Mesenchymal stem cell (in vitro differentiated cells and primary cell): Measurements from ENCODE around the gene TOR2A.
A peak's percentile ranks its signal among the peaks of the same experiment; 100 is the strongest.

Experiments
- DNase-seq: peaks from one replicate; pipeline ENCODE4 v3.0.0-alpha.2; 2013
- H2AFZ ChIP-seq: one replicate; pipeline ENCODE4 v1.6.1; 2013; ENCODE audit warnings: low read depth, mild to moderate bottlenecking, control low read depth, inconsistent platforms, low read length, moderate library complexity
- H2AK5ac ChIP-seq: 2 replicates; pipeline ENCODE4 v1.6.1; 2013; ENCODE audit warnings: low read length, moderate library complexity, mild to moderate bottlenecking, inconsistent platforms; ENCODE audit not compliant: severe bottlenecking
- H2BK120ac ChIP-seq: one replicate; pipeline ENCODE4 v1.6.1; 2013; ENCODE audit warnings: low read depth, mild to moderate bottlenecking, inconsistent platforms, low read length, moderate library complexity
- H2BK12ac ChIP-seq, 2 experiments: one replicate each; pipeline ENCODE4 v1.6.1; 2013; ENCODE audit warnings: inconsistent platforms in 2 of 2, low read length in 2 of 2, mild to moderate bottlenecking in 2 of 2, moderate library complexity in 2 of 2, control low read depth in 1 of 2
- H2BK15ac ChIP-seq: one replicate; pipeline ENCODE4 v1.6.1; 2013; ENCODE audit warnings: mild to moderate bottlenecking, low read depth, inconsistent platforms; ENCODE audit not compliant: poor library complexity, severe bottlenecking
- H2BK5ac ChIP-seq: 2 replicates; pipeline ENCODE4 v1.6.1; 2013; ENCODE audit warnings: low read depth, mild to moderate bottlenecking, low read length, control low read depth, inconsistent platforms; ENCODE audit not compliant: poor library complexity, severe bottlenecking
- H3K14ac ChIP-seq, 2 experiments: one replicate each; pipeline ENCODE4 v1.6.1; 2013; ENCODE audit warnings: inconsistent platforms in 2 of 2, low read length in 2 of 2, control low read depth in 1 of 2, mild to moderate bottlenecking in 1 of 2, moderate library complexity in 1 of 2
- H3K18ac ChIP-seq, 2 experiments: one replicate each; pipeline ENCODE4 v1.6.1; 2013; ENCODE audit warnings: inconsistent platforms in 2 of 2, low read length in 2 of 2, control low read depth in 1 of 2, low read depth in 1 of 2, mild to moderate bottlenecking in 1 of 2
- H3K23ac ChIP-seq, 2 experiments: one replicate each; pipeline ENCODE4 v1.6.1; 2013; ENCODE audit warnings: inconsistent platforms in 2 of 2, low read length in 2 of 2, mild to moderate bottlenecking in 2 of 2, moderate library complexity in 2 of 2, control low read depth in 1 of 2
- H3K27ac ChIP-seq: 2 replicates; pipeline ENCODE4 v1.5.1; 2013; ENCODE audit warnings: mild to moderate bottlenecking, moderate library complexity, low read length, control low read depth, inconsistent platforms; ENCODE audit not compliant: poor library complexity, severe bottlenecking
- H3K27me3 ChIP-seq, 2 experiments: 2 replicates each; pipeline versions ENCODE4 v1.6.1 to v1.7.0; 2013; ENCODE audit warnings: low read length in 2 of 2, mild to moderate bottlenecking in 2 of 2, moderate library complexity in 2 of 2, control low read depth in 1 of 2, inconsistent platforms in 1 of 2; ENCODE audit not compliant: control insufficient read depth in 1 of 2, insufficient read depth in 1 of 2
- H3K36me3 ChIP-seq, 2 experiments: 2 replicates each; pipeline versions ENCODE4 v1.6.1 to v1.7.0; 2013; ENCODE audit warnings: low read length in 2 of 2, control low read depth in 1 of 2, inconsistent platforms in 1 of 2, low read depth in 1 of 2, mild to moderate bottlenecking in 1 of 2; ENCODE audit not compliant: insufficient read depth in 2 of 2, control insufficient read depth in 1 of 2
- H3K4ac ChIP-seq, 2 experiments: one replicate each; pipeline ENCODE4 v1.6.1; 2013; ENCODE audit warnings: inconsistent platforms in 2 of 2, low read length in 2 of 2, mild to moderate bottlenecking in 2 of 2, moderate library complexity in 2 of 2, control low read depth in 1 of 2, low read depth in 1 of 2
- H3K4me1 ChIP-seq: 2 replicates; pipeline ENCODE4 v1.6.1; 2013; ENCODE audit warnings: low read depth, low read length, control low read depth; ENCODE audit not compliant: control insufficient read depth, insufficient read depth
- H3K4me2 ChIP-seq: 2 replicates; pipeline ENCODE4 v1.6.1; 2013; ENCODE audit warnings: low read length, mild to moderate bottlenecking, inconsistent platforms; ENCODE audit not compliant: poor library complexity, severe bottlenecking
- H3K4me3 ChIP-seq, 2 experiments: 2 replicates each; pipeline versions ENCODE4 v1.5.1 to v1.7.0; 2013; ENCODE audit warnings: low read length in 2 of 2, mild to moderate bottlenecking in 2 of 2, control low read depth in 1 of 2, low read depth in 1 of 2; ENCODE audit not compliant: insufficient read depth in 1 of 2
- H3K79me1 ChIP-seq: replicated peaks from 2 replicates; pipeline ENCODE4 v1.6.1; 2013; ENCODE audit warnings: mild to moderate bottlenecking, control low read depth, low read length, inconsistent platforms; ENCODE audit not compliant: poor library complexity, severe bottlenecking
- H3K9ac ChIP-seq: 2 replicates; pipeline ENCODE4 v1.7.0; 2013; ENCODE audit warnings: mild to moderate bottlenecking, low read length, moderate library complexity
- H3K9me3 ChIP-seq: 2 replicates; pipeline ENCODE4 v1.7.0; 2013; ENCODE audit warnings: mild to moderate bottlenecking, low read length; ENCODE audit not compliant: control insufficient read depth
- H4K8ac ChIP-seq: one replicate; pipeline ENCODE4 v1.6.1; 2013; ENCODE audit warnings: inconsistent platforms, mild to moderate bottlenecking, low read length, moderate library complexity
- H4K91ac ChIP-seq: one replicate; pipeline ENCODE4 v1.6.1; 2013; ENCODE audit warnings: mild to moderate bottlenecking, low read length, inconsistent platforms
- WGBS: methylation state at CpG from one replicate; pipeline ENCODE4 v1.1.7; 2013; ENCODE audit warnings: mixed read lengths; 5-methylcytosine and 5-hydroxymethylcytosine counted together

The TOR2A gene

GRCh38 chr9:127762111-127762676, 27.1 kb upstream of the TOR2A start:
- Histone ChIP-seq H3K27me3 (peaks cover 34 to 63% of the 10 kb centered on the region in 2 experiments), H3K9ac (no peak overlapping the region), H3K4me1 (peaks cover 2% of the 10 kb centered on the region), H2BK12ac (no peak overlapping the region), H3K27ac (no peak overlapping the region), H2BK120ac (no peak overlapping the region), H3K4me2 (no peak overlapping the region), H4K91ac (no peak overlapping the region), H2BK15ac (no peak overlapping the region), H4K8ac (no peak overlapping the region), H3K79me1 (no peaks in the 10 kb centered on the region), H3K36me3 (no peaks in the 10 kb centered on the region), H2AK5ac (no peak overlapping the region), H2AFZ (no peak overlapping the region), H3K23ac (no peak overlapping the region), H2BK5ac (no peak overlapping the region), H3K14ac (no peak overlapping the region), H3K4me3 (no peak overlapping the region), H3K9me3 (no peaks in the 10 kb centered on the region), H3K18ac (no peak overlapping the region), H3K4ac (no peak overlapping the region)
- WGBS: 56% methylated on average over 16 of the region's 16 CpGs
- DNase-seq: no peak

DNA sequence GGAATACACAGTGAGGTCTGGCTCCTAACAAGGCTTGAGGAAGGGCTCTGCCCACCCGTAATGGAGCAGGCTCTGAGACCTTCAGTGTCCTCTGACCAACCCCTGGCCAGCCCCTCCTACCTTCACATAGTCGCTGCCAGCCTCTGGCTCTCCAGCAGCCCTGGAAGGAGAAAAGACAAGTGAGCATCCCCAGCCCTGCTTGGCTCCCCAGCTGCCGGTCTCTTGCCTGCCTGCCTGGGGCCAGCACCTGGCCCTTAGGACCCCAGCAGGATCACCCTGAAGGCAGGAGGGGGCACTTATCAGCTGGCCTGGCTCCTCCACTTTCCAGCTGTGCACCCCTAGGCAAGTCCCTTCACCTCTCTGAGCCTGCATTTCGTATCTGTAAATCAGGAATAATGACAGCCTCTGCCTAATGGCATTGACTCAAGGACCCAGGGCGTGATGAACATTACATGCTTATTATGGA, 26.4 kb upstream of the TOR2A start:
- H3K4me1 ChIP-seq: peaks cover 2% of the 10 kb centered on the region
- WGBS: 57% methylated on average over 5 of the region's 5 CpGs
- no peak overlapping the region for H3K18ac ChIP-seq
- H3K4ac ChIP-seq: no peak overlapping the region
- no peaks in the 10 kb centered on the region for H3K36me3 ChIP-seq
- H3K27ac ChIP-seq: no peak overlapping the region
- H2BK5ac ChIP-seq: no peak overlapping the region
- no peak overlapping the region for H2BK120ac ChIP-seq
- H3K4me3 ChIP-seq: no peak overlapping the region
- H2BK15ac ChIP-seq: no peak overlapping the region
- H3K23ac ChIP-seq: no peak overlapping the region
- H3K4me2 ChIP-seq: no peak overlapping the region
- H3K9me3 ChIP-seq: no peaks in the 10 kb centered on the region
- no peak overlapping the region for H2AK5ac ChIP-seq
- no peak overlapping the region for H4K91ac ChIP-seq
- H3K14ac ChIP-seq: peak overlapping the region in 1 of 2 experiments; percentile 12
- no peak overlapping the region for H3K9ac ChIP-seq
- no peak overlapping the region for H2AFZ ChIP-seq
- no peak overlapping the region for H4K8ac ChIP-seq
- no peaks in the 10 kb centered on the region for H3K79me1 ChIP-seq
- no peak overlapping the region for H2BK12ac ChIP-seq
- DNase-seq: no peak
- H3K27me3 ChIP-seq: peaks cover 33 to 59% of the 10 kb centered on the region in 2 experiments

DNA sequence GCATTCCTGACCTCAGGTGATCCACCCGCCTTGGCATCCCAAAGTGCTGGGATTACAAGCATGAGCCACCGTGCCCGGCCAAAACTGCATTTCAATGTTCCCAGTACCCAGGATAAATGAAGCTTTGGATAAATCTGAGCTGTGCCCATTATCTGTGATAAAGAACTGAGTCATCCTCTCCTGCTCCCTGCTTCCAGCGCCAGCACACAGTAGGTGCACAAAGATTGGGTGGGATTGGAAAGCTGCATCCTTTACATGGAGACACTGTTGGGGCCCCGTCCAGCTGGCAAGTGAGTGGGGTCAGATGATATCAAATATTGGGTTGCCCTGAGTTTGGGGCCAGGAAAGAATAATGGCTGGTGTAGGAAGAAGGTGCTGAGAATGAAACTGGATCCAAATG, 26.0 kb upstream of the TOR2A start:
- no peak overlapping the region for H3K9ac ChIP-seq
- H2BK5ac ChIP-seq: no peak overlapping the region
- no peaks in the 10 kb centered on the region for H3K79me1 ChIP-seq
- no peak overlapping the region for H4K91ac ChIP-seq
- no peaks in the 10 kb centered on the region for H3K36me3 ChIP-seq
- no peaks in the 10 kb centered on the region for H3K9me3 ChIP-seq
- no peak overlapping the region for H3K23ac ChIP-seq
- WGBS: 90% methylated on average over 5 of the region's 5 CpGs
- H3K4ac ChIP-seq: no peak overlapping the region
- no peak overlapping the region for H3K27ac ChIP-seq
- peaks cover 38 to 61% of the 10 kb centered on the region in 2 experiments for H3K27me3 ChIP-seq
- H2BK12ac ChIP-seq: no peak overlapping the region
- DNase-seq: no peak
- H3K4me3 ChIP-seq: no peak overlapping the region
- H4K8ac ChIP-seq: no peak overlapping the region
- no peak overlapping the region for H3K14ac ChIP-seq
- H3K18ac ChIP-seq: no peak overlapping the region
- peaks cover 2% of the 10 kb centered on the region for H3K4me1 ChIP-seq
- H2AFZ ChIP-seq: no peak overlapping the region
- no peak overlapping the region for H2AK5ac ChIP-seq
- no peak overlapping the region for H2BK120ac ChIP-seq
- H3K4me2 ChIP-seq: no peak overlapping the region
- no peak overlapping the region for H2BK15ac ChIP-seq

- Histone ChIP-seq H3K23ac (no peak overlapping the region), H3K9me3 (no peaks in the 10 kb centered on the region), H3K9ac (no peak overlapping the region), H3K27me3 (peaks cover 52 to 60% of the 10 kb centered on the region in 2 experiments), H3K4me2 (no peak overlapping the region), H2BK12ac (no peak overlapping the region), H4K8ac (no peak overlapping the region), H3K36me3 (no peaks in the 10 kb centered on the region), H4K91ac (no peak overlapping the region), H3K79me1 (no peaks in the 10 kb centered on the region), H3K4me1 (peaks cover 8% of the 10 kb centered on the region), H3K4ac (no peak overlapping the region), H2AFZ (no peak overlapping the region), H2AK5ac (no peak overlapping the region), H2BK15ac (peak overlapping the region; percentile 49), H2BK120ac (no peak overlapping the region), H3K27ac (no peak overlapping the region), H3K18ac (no peak overlapping the region), H3K4me3 (no peak overlapping the region), H2BK5ac (no peak overlapping the region), H3K14ac (no peak overlapping the region)
- WGBS: 94% methylated on average over 5 of the region's 5 CpGs
- DNase-seq: no peak
Measured at GRCh38 chr9:127758843-127759242, 23.7 kb upstream of the TOR2A start.
